Measurements from ENCODE around the gene UNC13C.

The UNC13C gene

GRCh38 chr15:54026258-54026657 is 48.0 kb downstream of the UNC13C start:
- no peak for DNase-seq (ENCODE audit: low spot score)

DNA sequence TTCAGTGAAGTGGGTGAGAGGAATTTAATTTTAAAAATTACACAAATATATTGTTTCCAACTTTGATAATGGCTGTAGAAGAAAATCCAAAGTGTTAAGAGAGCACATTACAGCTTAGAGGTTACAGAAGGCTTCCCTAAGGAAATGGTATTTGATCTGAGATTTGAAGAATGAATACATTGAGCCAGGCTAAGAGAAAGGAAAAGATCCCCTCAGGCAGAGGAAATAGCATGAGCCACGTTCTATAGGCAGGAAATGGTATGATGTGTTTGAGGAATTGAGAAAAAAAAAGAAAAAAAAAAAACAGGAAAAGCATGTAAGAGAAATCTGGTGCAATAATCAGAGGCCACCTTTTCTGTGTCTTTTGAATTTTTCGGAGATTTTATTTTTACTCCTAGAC is 48.6 kb downstream of the UNC13C start:
- no peak for DNase-seq (ENCODE audit: low spot score)

- no peak for DNase-seq (ENCODE audit: low spot score)
Observed at GRCh38 chr15:54029081-54029480, 50.8 kb downstream of the UNC13C start.

DNA sequence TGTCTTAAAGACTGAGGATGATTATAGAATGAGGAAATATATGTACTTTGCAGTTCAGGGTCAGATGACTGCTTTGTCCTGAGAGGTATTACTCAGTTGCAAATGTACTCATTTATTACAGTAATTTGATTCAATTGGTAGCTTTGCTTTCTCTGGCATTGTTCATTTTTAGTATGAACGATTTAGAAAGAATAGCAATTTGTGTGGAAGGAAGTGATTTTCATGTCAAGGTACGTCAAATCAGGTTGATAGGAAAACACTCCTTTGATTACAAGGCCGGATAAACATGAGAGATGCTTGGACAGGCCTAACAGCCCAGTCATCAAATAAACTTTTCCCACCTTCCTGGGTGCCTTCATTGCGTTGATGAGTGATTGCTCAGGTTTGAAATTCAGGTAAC is 53.8 kb downstream of the UNC13C start:
- no peak for DNase-seq (ENCODE audit: low spot score)

DNA sequence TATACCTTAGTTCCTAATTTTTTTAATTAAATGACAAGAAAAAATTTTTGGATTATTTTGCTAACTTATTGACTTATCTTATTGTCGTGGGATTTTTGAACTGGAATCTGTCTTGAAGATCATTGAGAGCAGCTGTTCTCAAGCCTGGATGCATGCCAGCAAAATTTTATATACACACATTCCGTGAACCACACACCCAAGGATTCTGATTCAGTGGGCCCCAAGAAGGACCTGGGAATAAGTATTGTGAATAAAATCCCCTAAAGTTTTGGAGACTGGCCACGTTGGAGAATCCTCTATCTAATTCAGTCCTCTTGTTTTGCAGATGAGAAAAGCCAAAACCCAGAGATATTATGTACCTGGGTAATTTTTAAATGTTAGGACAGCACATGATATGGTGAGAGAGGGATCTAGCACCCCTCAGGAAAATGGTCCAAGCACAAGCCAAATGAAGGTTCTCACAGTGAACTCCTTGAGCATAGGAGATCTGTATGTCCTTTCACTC is 55.2 kb downstream of the UNC13C start:
- no peak for DNase-seq (ENCODE audit: low spot score)

GRCh38 chr15:54033869-54034458 is 55.7 kb downstream of the UNC13C start:
- peak; percentile 14 for DNase-seq (ENCODE audit: low spot score)

GRCh38 chr15:54035616-54036015 is 57.4 kb downstream of the UNC13C start:
- no peak for DNase-seq (ENCODE audit: low spot score)

GRCh38 chr15:54045397-54045796 is 67.2 kb downstream of the UNC13C start:
- no peak for DNase-seq (ENCODE audit: low spot score)

- no peak for DNase-seq (ENCODE audit: low spot score)
Observed at GRCh38 chr15:54046093-54046492, 67.9 kb downstream of the UNC13C start.

DNA sequence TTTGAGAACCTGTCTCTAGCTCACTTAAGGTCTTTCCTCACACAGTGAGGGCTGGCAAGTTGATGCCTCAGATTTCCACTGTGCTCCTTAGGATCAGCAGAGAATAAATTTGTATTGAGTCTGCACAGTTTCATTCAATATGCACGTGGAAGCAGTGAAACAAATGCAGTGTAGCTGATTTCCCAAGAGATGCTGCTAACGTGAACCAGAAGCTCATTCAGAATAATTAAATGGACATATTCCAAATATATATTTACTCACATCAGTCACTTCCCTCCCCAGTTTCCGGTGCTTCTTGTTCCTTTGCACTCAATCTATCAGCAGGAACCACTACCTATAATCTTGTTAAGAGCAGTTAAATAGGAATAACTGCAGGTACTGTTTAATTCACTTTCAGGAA is 86.1 kb downstream of the UNC13C start:
- DNase-seq (ENCODE audit: low spot score) = no peak

DNA sequence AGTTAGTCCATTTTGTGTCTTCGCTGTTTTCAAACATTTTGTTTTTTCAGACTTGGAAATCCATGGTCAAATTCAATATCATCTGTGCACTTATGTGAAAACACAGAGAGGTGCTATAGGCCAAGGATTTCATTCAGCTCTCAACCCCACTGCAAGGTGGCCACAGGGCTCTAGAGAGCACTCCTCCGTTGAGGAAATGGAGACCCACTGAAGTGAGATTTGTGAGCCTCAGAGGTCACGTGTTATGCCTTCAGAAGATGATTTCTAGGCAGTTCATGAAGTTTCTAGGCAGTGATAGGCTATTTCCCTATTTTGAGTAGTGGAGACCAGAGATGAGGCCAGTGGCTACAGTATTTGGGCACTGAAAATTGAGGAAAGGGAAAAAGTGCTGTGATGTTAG is 88.2 kb downstream of the UNC13C start:
- DNase-seq (ENCODE audit: low spot score) = no peak

DNA sequence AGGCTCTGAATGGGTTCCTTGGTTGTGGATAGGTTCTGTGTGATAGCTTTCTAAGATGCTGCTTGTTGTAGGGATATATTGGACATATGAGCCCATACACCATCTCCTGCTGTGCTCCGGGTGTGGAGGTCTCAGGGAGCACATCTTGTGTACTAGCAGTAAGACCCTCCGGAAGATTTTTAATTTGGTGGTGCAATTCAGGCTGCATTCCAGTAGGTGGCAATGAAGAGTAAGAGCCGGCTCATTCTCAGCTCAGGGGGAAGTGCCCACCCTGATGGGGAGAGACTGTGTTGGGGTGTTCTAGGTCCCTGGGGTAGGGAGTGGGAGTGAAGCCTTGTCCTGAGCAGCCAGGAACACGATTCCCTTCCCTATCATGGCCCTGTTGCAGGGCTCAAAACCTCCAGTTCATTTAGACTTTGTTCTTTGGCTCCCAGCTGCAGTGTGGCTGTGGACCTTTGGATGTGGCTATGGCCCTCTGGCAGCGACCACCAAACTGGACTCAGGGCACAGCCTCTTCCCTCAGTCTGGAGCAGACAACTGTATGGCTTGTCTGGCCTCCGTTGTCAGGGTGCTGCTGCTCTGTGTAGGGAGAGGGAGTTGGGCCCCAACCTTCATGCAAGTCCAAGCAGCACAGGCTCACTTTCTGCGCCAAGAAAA is 104.7 kb downstream of the UNC13C start:
- peak; percentile 11 for DNase-seq (ENCODE audit: low spot score)

DNA sequence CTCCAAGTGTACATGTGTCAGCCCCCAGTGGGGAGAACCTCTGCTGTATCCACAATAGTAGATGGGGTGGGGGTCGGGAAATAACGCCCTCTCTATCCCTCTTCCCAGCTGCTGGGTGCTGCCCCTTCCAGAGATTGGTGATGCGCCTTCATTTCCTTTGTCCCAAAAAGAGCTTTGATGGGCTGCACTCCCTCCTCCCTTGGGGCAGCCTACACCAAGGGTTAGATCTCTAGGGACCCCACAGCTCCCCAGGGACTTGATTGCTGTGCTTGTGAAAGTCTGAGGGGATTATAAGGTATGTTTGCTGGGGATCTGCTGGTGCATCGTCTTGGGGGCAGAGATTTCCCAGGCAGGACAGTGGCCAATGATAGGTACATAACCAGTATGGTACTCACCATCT is 105.3 kb downstream of the UNC13C start:
- DNase-seq (ENCODE audit: low spot score) = no peak

GRCh38 chr15:54083991-54084390 is 105.8 kb downstream of the UNC13C start:
- no peak for DNase-seq (ENCODE audit: low spot score)

- no peak for DNase-seq (ENCODE audit: low spot score)
Observed at GRCh38 chr15:54088837-54089236, 110.6 kb downstream of the UNC13C start.

DNA sequence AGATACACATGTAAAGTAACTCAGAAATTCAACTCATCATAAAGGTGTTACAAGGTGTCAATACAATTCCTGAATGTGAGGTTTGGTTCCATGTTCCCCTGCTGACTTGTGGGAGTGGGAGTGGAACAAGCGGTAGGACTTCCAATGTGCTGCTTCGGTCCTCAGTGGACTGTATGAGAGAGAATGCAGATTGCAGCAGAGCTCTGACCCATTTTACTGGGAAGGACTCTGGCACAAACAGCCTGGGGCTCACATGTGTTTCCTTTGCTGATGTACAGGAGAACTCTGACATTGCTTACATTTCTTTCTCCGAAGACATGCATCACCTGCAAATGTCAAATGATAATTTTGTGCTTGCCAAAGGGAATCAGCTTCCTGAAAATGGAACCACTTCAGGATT is 111.5 kb downstream of the UNC13C start:
- DNase-seq (ENCODE audit: low spot score) = no peak

DNA sequence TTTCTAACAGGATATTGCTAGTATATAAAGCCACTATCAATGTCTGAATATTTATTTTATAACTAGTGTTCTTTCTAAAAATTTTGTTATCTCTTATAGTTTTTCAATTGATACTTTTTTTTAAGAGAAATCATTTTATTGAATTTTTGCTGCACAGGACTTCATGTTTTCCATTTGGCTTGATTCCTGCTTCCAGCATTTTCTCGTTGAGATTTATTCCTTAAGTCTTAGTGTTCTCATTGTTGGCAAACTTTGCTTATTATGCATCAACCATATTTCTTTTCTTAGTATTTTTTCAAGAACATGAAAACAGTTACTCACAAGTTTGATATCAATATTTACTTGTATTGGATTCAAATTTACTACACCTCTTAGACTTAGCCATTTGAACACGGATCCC is 113.4 kb downstream of the UNC13C start:
- no peak for DNase-seq (ENCODE audit: low spot score)

- no peak for DNase-seq (ENCODE audit: low spot score)
Observed at GRCh38 chr15:54094661-54095060, 116.4 kb downstream of the UNC13C start.

DNA sequence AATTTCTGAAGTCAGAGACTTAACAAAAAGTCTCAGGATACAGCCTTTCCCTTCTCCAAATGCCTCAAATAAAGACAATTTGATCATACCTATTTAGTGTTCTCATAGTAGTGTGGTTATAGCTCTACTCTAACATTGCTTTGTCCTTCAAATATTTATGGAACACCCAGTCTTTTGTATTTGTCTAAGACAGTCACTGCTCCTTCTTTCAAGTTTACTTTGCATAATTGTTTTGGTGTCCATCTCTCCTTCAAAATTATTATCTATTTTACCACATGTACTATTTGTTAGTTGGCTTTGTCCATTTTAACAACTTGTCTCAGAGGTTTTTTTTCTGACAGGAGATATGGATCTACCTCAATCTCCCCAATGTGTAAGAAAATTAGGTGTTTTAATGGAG is 118.8 kb downstream of the UNC13C start:
- no peak for DNase-seq (ENCODE audit: low spot score)

- DNase-seq (ENCODE audit: low spot score) = no peak
Observed at GRCh38 chr15:54099010-54099409, 120.8 kb downstream of the UNC13C start.

DNA sequence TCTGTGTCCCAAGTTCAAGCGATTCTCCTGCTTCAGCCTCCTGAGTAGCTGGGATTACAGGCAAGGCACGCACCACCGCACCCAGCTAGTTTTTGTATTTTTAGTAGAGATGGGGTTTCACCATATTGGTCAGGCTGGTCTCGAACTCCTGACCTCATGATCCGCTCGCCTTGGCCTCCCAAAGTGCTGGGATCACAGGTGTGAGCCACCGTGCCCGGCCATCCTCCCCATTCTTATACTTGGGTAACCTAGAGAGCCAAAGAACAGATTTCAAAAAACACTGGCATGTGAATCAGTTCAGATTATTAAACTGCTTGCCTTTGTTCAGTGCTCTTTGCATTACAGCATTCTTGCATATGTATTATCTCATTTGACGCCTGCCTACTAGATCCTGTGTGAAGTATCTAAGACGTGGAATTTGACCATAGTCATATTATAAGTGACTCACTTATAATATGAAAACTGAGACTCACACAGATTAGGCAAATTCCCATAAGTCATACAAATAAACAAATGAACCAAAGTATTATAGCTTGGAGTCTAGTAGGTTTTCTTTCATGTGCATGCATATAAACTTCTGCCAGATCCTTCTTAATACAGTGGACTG is 123.5 kb downstream of the UNC13C start:
- DNase-seq (ENCODE audit: low spot score) = no peak

- no peak for DNase-seq (ENCODE audit: low spot score)
Observed at GRCh38 chr15:54102704-54103103, 124.5 kb downstream of the UNC13C start.

GRCh38 chr15:54109014-54109413 is 130.8 kb downstream of the UNC13C start:
- no peak for DNase-seq (ENCODE audit: low spot score)

GRCh38 chr15:54119051-54119450 is 140.8 kb downstream of the UNC13C start:
- DNase-seq (ENCODE audit: low spot score) = no peak
